Stimulated activated effector memory CD8-positive, alpha-beta T cell treated with anti-CD3 and anti-CD28 coated beads, Interleukin-12 subunit alpha, Interleukin-12 subunit beta, amount 100 ng/mL, for 72 hours (primary cell): Measurements from ENCODE around the gene SLC40A1.

ENCODE experiments used
- ATAC-seq: fragments of 150-1000 bp; cut with Tn5 transposase; 2 replicates; pipeline ENCODE4 v1.10.0; 2021
- DNase-seq, 2 donors: peaks; one replicate each; pipeline ENCODE4 v3.0.0; 2021 to 2022; ENCODE audit warnings: low spot score in 2 of 2
- H3K27ac Mint-ChIP-seq: one replicate; pipeline ENCODE4 v1.8.0; 2022; ENCODE audit warnings: mild to moderate bottlenecking, mixed read lengths
- H3K36me3 Mint-ChIP-seq: one replicate; pipeline ENCODE4 v1.8.0; 2022; ENCODE audit warnings: mild to moderate bottlenecking, mixed read lengths
- H3K4me1 Mint-ChIP-seq: one replicate; pipeline ENCODE4 v1.8.0; 2022; ENCODE audit warnings: mixed read lengths
- H3K4me3 Mint-ChIP-seq: one replicate; pipeline ENCODE4 v1.8.0; 2022; ENCODE audit warnings: mild to moderate bottlenecking, mixed read lengths
- H3K9me3 Mint-ChIP-seq: one replicate; pipeline ENCODE4 v1.8.0; 2022; ENCODE audit warnings: mixed read lengths

The SLC40A1 gene

DNA sequence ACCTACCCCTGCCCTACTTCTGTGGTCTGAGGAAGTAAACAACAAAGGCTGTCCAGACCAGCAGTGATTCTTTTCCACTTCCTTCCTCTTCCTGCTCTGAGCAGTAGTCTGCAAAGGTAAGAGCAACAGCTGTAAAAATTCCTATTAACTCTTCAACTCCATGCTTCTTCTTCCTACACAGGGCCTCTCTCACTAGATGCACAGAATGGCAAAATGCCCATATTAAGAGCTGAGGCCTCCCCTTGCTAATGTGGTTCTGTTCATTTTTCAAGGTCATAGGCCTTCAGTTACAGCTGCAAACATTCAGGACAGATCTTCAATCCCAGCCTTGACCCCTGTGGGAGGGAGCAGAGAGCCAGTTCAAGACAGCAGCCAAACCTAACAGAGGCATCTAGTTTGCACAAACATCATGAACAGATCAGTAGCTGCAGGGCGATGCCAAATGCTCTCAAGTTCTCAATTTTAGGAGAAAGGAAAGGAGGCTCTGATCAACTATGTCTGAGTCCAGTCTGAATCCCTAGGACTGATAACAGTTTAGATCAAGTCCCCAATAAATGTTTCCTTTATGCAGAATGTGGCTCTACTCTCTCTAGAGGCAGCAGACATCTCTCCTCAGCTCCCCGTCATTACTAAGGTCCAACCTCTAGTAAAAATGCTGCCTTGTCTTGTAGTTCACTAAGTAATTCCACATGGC lies 20.9 kb downstream of the SLC40A1 start:
- Mint-ChIP-seq H3K4me3 (no peak overlapping the region), H3K4me1 (peaks cover 7% of the 10 kb centered on the region), H3K36me3 (no peaks in the 10 kb centered on the region), H3K27ac (no peak overlapping the region), H3K9me3 (no peaks in the 10 kb centered on the region)
- DNase-seq (no peak), ATAC-seq (no peak)

- H3K36me3 Mint-ChIP-seq, result no peaks in the 10 kb centered on the region
- no peak overlapping the region for H3K4me3 Mint-ChIP-seq
- no peaks in the 10 kb centered on the region for H3K9me3 Mint-ChIP-seq
- H3K27ac Mint-ChIP-seq, result no peak overlapping the region
- ATAC-seq, result no peak
- peaks cover 7% of the 10 kb centered on the region for H3K4me1 Mint-ChIP-seq
- DNase-seq, result no peak
Measured at GRCh38 chr2:189558516-189559272, 21.9 kb downstream of the SLC40A1 start.

DNA sequence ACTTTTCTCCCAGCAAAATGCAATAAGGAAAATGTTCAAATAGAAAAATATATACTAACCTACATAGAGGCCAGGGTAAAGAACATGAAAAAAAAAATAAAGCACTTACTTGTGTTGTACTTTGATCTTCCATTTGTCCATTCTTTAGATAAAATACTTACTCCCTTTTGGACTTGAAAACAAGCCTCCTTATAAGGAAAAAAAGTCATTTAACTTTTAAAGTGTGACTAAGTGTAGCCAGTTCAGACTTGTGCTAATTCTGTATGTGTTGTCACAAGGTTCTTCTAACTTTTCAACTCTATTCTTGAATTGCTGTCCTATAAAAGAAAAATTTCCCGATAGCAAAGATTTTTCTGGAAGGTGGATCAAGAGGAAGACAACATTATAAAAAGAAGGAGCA lies 23.2 kb downstream of the SLC40A1 start:
- H3K9me3 Mint-ChIP-seq, result no peaks in the 10 kb centered on the region
- no peaks in the 10 kb centered on the region for H3K36me3 Mint-ChIP-seq
- H3K4me1 Mint-ChIP-seq, result peaks cover 7% of the 10 kb centered on the region
- no peak overlapping the region for H3K27ac Mint-ChIP-seq
- DNase-seq (no peak), ATAC-seq (no peak)
- H3K4me3 Mint-ChIP-seq, result no peak overlapping the region

DNA sequence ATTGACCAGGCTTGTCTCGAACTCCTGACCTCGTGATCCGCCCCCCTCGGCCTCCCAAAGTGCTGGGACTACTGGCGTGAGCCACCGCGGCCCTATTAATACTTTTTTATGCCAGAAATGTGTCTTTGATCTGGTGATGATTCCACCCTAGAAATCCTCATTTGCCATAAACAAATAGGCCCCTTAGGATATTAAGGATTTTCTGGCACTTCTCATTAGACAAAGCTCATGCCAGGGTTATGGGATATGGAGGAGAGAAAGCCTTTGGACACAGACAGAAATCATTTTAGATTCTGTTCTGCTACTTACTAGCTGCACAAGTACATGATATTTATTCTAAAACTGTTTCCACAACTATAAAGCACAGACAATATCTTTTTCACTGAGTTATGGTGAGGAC lies 24.1 kb downstream of the SLC40A1 start:
- Mint-ChIP-seq H3K9me3 (no peaks in the 10 kb centered on the region), H3K27ac (no peak overlapping the region), H3K36me3 (no peaks in the 10 kb centered on the region), H3K4me3 (no peak overlapping the region), H3K4me1 (peaks cover 7% of the 10 kb centered on the region)
- no peak for DNase-seq
- ATAC-seq, result no peak

DNA sequence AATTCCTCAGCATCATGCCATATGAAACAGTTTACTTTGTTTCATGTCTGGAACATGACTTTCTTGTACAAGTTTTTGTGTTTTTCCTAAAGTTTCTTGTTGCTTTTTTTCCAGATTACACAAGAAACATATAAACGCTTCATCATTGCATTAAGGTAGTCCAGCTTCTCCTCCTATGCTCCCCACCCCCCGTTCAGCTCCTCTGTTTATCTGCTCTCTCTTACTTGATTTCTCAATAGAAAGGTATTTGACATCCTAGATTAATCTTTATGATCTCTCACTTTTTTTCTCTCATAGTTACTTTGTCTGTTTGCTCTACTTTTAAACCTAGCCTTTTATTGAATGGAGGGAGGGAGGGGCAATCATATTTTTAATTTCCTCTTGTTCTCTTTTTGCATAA lies 25.4 kb downstream of the SLC40A1 start:
- Mint-ChIP-seq H3K9me3 (no peaks in the 10 kb centered on the region), H3K4me3 (no peak overlapping the region), H3K4me1 (peaks cover 7% of the 10 kb centered on the region), H3K36me3 (no peaks in the 10 kb centered on the region), H3K27ac (no peak overlapping the region)
- DNase-seq (no peak), ATAC-seq (no peak)

DNA sequence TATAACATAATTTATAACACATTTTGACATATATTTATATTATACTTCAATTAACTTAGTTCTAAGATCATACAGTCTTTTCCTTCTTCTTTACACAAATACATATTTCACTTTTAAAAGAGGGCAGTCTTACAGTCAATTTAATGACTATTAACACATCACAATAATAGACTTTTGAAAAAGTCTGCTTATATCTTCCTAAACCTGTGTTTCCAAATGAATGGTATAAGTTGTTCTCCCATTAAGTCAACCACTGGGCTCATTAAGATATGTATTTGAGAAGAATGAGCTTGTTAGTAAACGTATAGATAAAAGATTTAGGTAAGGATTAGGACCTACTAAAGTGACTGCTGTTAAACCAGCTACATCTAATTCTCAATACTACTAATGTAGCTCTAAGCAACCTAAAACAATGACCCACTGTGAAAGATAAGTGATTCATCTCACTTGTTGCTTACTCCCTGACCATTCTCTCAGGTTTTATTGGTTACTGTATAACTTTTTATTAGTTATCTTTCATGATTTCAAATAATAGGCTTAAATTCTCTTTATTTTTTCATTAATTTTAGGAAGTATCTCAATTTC lies 27.0 kb downstream of the SLC40A1 start:
- H3K4me1 Mint-ChIP-seq, result no peaks in the 10 kb centered on the region
- H3K9me3 Mint-ChIP-seq, result no peaks in the 10 kb centered on the region
- H3K27ac Mint-ChIP-seq, result no peak overlapping the region
- DNase-seq (no peak), ATAC-seq (no peak)
- no peak overlapping the region for H3K4me3 Mint-ChIP-seq
- H3K36me3 Mint-ChIP-seq, result no peaks in the 10 kb centered on the region

DNA sequence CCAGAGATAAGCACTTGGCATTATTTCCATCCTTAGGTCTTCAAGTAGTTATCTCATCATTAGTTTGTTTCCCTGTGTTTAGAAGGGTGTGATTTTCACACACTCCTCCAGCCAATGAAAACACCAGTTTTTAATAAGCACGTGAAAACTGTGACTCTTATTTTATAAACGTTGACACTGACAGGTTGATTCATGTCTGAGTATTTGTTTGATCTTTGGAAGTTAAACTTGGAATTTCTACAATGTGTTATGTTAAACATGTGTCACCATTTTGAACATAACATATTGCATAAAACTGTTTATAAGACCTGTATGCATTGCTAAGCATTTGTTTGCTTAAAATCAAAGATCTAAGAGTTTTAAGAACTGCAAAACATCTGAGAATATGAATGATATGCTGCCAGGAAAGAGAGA lies 27.6 kb downstream of the SLC40A1 start:
- no peak for DNase-seq
- no peak for ATAC-seq
- no peak overlapping the region for H3K4me3 Mint-ChIP-seq
- no peaks in the 10 kb centered on the region for H3K4me1 Mint-ChIP-seq
- no peaks in the 10 kb centered on the region for H3K36me3 Mint-ChIP-seq
- H3K9me3 Mint-ChIP-seq, result no peaks in the 10 kb centered on the region
- H3K27ac Mint-ChIP-seq, result no peak overlapping the region

- Mint-ChIP-seq H3K9me3 (no peaks in the 10 kb centered on the region), H3K4me3 (no peak overlapping the region), H3K4me1 (no peaks in the 10 kb centered on the region), H3K36me3 (no peaks in the 10 kb centered on the region), H3K27ac (no peak overlapping the region)
- DNase-seq (no peak), ATAC-seq (no peak)
Measured at GRCh38 chr2:189552334-189552990, 28.1 kb downstream of the SLC40A1 start.

- no peak overlapping the region for H3K27ac Mint-ChIP-seq
- DNase-seq, result no peak
- no peak for ATAC-seq
- H3K36me3 Mint-ChIP-seq, result no peaks in the 10 kb centered on the region
- H3K4me3 Mint-ChIP-seq, result no peak overlapping the region
- H3K4me1 Mint-ChIP-seq, result no peaks in the 10 kb centered on the region
- H3K9me3 Mint-ChIP-seq, result no peaks in the 10 kb centered on the region
Measured at GRCh38 chr2:189551808-189552207, 28.8 kb downstream of the SLC40A1 start.

- Mint-ChIP-seq H3K27ac (no peak overlapping the region), H3K4me1 (no peaks in the 10 kb centered on the region), H3K4me3 (no peak overlapping the region), H3K36me3 (no peaks in the 10 kb centered on the region), H3K9me3 (no peaks in the 10 kb centered on the region)
- ATAC-seq, result no peak
- no peak for DNase-seq
Measured at GRCh38 chr2:189549449-189549832, 31.1 kb downstream of the SLC40A1 start.

- Mint-ChIP-seq H3K4me3 (no peak overlapping the region), H3K36me3 (no peaks in the 10 kb centered on the region), H3K27ac (no peak overlapping the region), H3K4me1 (no peaks in the 10 kb centered on the region), H3K9me3 (no peaks in the 10 kb centered on the region)
- DNase-seq (no peak), ATAC-seq (no peak)
Measured at GRCh38 chr2:189548666-189549448, 31.7 kb downstream of the SLC40A1 start.

GRCh38 chr2:189545418-189545817 lies 35.2 kb downstream of the SLC40A1 start:
- no peaks in the 10 kb centered on the region for H3K4me1 Mint-ChIP-seq
- H3K27ac Mint-ChIP-seq, result no peak overlapping the region
- no peaks in the 10 kb centered on the region for H3K36me3 Mint-ChIP-seq
- no peak for ATAC-seq
- H3K4me3 Mint-ChIP-seq, result no peak overlapping the region
- DNase-seq, result no peak
- no peaks in the 10 kb centered on the region for H3K9me3 Mint-ChIP-seq

DNA sequence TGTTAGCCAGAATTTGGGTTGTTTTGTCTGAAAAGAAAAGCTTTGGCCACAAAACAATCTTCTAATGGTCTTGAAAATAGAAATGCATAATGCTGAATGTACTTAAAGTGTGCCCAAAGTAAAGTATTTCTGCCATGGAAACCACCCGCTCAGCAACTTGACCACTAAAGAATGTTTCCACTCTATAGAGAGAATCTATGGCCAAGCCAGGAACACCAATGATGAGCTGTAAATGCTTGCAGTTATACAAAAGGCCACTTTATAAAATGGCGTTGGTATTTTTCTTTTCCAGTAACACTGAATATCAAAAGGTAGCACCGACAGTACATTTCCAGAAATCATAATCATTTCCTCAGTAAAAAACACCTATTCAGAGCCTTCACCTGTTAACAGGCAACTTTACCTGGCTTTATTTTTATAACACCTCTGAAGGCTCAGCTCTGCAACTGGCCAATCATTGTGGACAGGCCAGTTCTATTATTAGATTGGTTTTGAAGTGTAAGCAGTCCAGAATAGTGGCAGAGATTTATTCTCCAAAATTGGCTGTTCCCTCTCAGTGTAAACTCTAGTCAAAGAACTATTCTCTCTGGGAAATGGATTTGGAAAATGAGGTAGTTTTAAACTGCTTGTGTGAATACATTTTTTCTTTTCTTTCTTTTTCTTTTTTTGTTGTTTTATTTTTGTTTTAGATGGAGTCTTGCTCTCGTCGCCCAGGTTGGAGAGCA lies 36.1 kb downstream of the SLC40A1 start:
- no peak for ATAC-seq
- no peaks in the 10 kb centered on the region for H3K9me3 Mint-ChIP-seq
- H3K4me3 Mint-ChIP-seq, result no peak overlapping the region
- H3K4me1 Mint-ChIP-seq, result no peaks in the 10 kb centered on the region
- no peaks in the 10 kb centered on the region for H3K36me3 Mint-ChIP-seq
- no peak overlapping the region for H3K27ac Mint-ChIP-seq
- no peak for DNase-seq

DNA sequence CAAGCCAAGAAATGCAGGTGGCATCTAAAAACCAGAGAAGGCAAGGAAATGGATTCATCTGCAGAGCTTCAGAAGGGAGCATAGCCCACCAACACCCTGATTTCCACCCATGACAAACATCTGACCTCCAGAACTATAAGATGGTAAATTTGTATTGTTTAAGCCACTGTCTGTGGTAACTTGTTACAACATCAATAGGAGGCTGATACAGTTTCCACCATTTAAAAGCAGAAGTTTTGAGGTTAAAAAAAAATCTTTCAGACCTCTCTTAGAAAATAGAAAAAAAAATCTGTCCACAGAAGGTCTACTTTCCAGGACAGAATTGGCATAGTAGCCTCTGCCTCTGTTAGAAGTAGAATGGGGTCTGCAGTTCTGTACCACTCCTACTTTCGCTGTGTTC lies 37.2 kb downstream of the SLC40A1 start:
- DNase-seq, result no peak
- Mint-ChIP-seq H3K9me3 (no peaks in the 10 kb centered on the region), H3K4me1 (no peaks in the 10 kb centered on the region), H3K4me3 (no peak overlapping the region), H3K27ac (no peak overlapping the region), H3K36me3 (no peaks in the 10 kb centered on the region)
- ATAC-seq, result no peak
